Rectal smooth muscle tissue (tissue), 1 donor: Measurements from ENCODE around the gene OMG.

ENCODE experiments used
- H3K27ac ChIP-seq: one replicate; pipeline ENCODE4 v1.7.0; 2013; ENCODE audit warnings: low read depth, low read length, inconsistent platforms
- H3K27me3 ChIP-seq: one replicate; pipeline ENCODE4 v1.7.0; 2013; ENCODE audit warnings: low read length; ENCODE audit not compliant: control insufficient read depth, insufficient read depth
- H3K36me3 ChIP-seq: one replicate; pipeline ENCODE4 v1.7.0; 2013; ENCODE audit warnings: low read length; ENCODE audit not compliant: control insufficient read depth, insufficient read depth
- H3K4me1 ChIP-seq: one replicate; pipeline ENCODE4 v1.7.0; 2013; ENCODE audit warnings: low read length; ENCODE audit not compliant: control insufficient read depth, insufficient read depth
- H3K4me3 ChIP-seq: one replicate; pipeline ENCODE4 v1.7.0; 2013; ENCODE audit warnings: low read length
- H3K9ac ChIP-seq: one replicate; pipeline ENCODE4 v1.7.0; 2013; ENCODE audit warnings: low read length

Gene OMG

DNA sequence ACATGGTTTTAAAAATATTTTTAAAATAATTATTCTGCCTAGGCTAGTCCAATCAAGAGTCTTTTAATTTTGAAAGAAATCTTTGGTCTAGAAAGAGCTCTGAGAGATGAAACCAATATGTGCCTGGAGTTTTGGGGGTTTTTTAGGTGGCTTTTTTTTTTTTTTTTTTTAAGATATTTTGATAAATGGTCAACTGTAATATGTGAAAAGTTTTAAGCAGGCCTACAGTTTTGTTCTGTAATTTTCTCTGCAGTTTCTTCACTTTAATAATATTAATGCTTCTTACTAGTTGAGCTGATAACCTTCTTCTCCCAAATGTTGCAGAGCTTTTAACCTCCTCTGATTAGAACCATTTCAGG, 45.1 kb downstream of the OMG start:
- H3K27ac ChIP-seq = no peak overlapping the region
- H3K36me3 ChIP-seq = no peaks in the 10 kb centered on the region
- H3K27me3 ChIP-seq = no peaks in the 10 kb centered on the region
- no peak overlapping the region for H3K9ac ChIP-seq
- H3K4me1 ChIP-seq = no peaks in the 10 kb centered on the region
- no peak overlapping the region for H3K4me3 ChIP-seq

DNA sequence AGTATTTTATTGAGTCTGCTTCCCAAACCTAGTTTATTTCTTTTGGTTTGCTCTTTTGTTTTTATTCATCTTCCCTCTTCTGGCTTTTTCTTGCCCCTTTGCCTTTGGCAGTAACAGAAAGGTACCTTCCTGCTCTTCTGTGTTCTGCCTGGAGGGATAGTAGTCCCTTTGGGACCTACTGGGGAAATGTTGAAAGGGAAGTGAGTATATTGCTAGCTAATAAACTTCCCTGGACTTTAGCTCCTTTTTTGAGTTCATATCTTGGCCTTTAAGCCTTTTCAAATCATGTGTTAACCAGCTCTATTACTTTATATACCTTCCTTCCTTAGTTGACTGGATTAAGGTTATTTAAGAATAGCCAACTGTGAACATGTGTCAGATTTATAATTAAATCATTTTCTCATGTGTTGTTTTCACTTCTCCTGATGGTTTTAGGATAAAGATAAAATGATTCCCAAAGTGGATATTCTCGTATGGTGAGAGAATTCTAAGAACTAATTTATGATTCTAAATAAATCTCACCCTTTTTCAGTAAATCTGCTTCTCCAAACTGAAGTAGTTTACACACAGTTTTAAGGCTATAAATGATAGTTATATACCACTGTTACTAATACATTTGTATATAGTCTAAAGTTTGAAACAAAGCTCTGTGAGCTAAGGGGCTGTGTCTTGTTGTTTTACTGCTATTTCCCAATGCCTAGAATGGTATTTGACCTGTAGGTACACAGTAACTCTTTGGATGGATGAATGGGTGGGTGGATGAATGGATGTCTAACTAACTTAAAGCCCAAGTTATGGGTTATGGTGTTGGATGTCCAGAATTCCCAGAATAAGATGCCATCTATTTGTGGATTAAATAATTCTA, 45.7 kb downstream of the OMG start:
- H3K27me3 ChIP-seq = no peaks in the 10 kb centered on the region
- no peak overlapping the region for H3K9ac ChIP-seq
- no peaks in the 10 kb centered on the region for H3K4me1 ChIP-seq
- H3K4me3 ChIP-seq = no peak overlapping the region
- H3K27ac ChIP-seq = no peak overlapping the region
- H3K36me3 ChIP-seq = no peaks in the 10 kb centered on the region

DNA sequence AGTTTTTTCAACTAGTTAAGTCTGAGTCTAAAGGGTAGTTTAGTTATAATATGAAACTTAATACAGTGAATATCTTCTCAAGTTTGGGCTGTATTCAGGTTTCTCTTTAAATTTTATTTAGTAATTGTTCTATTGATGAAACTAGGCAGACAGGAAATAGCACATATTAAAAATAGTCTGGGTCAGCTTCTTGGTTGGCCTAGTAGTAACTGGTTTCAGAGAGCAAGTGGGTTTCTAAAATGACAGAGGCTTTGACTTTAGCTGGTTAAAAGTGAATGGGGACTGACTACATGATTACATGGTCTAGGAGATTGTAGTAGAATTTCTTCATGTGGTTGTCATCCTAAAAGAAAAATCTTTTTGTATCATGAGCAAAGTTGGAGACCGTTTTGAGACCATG, 46.8 kb downstream of the OMG start:
- no peak overlapping the region for H3K4me3 ChIP-seq
- no peak overlapping the region for H3K27ac ChIP-seq
- H3K9ac ChIP-seq = no peak overlapping the region
- no peaks in the 10 kb centered on the region for H3K27me3 ChIP-seq
- no peaks in the 10 kb centered on the region for H3K36me3 ChIP-seq
- no peaks in the 10 kb centered on the region for H3K4me1 ChIP-seq

DNA sequence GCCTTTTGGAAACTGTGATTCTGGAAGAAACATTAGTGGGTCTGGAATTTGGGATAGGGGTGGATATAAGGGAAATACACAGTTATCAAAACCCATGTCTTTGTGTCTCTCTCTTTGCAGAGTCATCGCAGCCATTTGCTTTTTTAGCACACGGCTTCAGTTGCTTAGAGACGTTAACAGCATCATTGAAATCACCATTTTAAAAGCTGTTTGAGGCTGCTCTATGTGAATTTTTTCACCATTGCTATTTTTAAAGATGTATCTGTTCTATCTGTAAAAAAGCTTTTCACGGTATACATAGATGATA, 47.3 kb downstream of the OMG start:
- H3K27ac ChIP-seq = no peak overlapping the region
- no peaks in the 10 kb centered on the region for H3K4me1 ChIP-seq
- H3K4me3 ChIP-seq = no peak overlapping the region
- no peaks in the 10 kb centered on the region for H3K36me3 ChIP-seq
- H3K27me3 ChIP-seq = no peaks in the 10 kb centered on the region
- no peak overlapping the region for H3K9ac ChIP-seq

DNA sequence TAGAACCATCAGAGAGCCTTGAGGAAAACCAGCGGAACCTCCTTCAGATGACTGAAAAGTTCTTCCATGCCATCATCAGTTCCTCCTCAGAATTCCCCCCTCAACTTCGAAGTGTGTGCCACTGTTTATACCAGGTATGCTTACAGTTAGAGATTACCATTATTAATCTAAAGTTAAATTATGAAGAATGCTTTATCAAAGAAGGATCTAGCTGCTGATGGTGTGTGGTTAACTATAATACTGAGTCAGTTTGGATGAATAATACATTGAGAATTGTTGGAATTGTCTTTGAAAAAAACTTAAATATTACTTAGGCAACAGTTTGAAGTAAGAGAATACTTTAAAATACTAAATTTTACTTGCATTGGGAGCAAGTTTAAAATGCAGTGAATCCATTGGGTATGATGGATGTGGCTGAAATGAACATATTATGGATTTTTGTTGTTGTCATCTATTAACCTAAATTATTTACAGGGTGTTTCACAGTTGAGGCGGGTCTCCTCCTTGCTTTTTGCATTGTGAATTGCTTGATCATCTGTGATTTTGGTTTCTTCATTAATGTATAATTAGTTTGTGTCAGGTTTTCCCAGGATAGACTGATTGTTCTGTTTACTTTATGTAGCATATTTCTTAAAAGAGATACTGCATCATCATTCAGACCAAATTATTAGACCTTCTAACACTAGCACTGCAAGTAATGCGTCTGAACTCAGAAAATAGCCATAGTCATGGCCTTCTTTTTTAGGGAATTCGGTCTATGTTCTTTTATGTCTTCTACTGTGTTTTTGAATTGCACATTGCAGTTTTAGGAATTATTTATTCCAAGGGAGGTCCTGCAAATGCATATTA, 47.8 kb downstream of the OMG start:
- Histone ChIP-seq H3K27ac (no peak overlapping the region), H3K4me3 (no peak overlapping the region), H3K27me3 (no peaks in the 10 kb centered on the region), H3K36me3 (peaks cover 3% of the 10 kb centered on the region), H3K9ac (no peak overlapping the region), H3K4me1 (no peaks in the 10 kb centered on the region)
